Endodermal cell (in vitro differentiated cells): ENCODE results near the gene ACTG2. TPM values are rescaled to one million over a fixed set of nuclear protein-coding genes. Genes with fewer than 3 reads are reported as not detected.

Experiments
- DNase-seq: peaks from one replicate; pipeline ENCODE4 v3.0.0-alpha.2; 2017
- H3K27ac ChIP-seq: 2 replicates; pipeline ENCODE4 v1.5.1; 2013; ENCODE audit warnings: mild to moderate bottlenecking, low read depth, low read length, moderate library complexity
- H3K27me3 ChIP-seq: 2 replicates; pipeline ENCODE4 v1.6.1; 2013; ENCODE audit warnings: mild to moderate bottlenecking, low read length, moderate library complexity; ENCODE audit not compliant: insufficient read depth, control insufficient read depth, poor library complexity, severe bottlenecking
- H3K36me3 ChIP-seq: 2 replicates; pipeline ENCODE4 v1.7.0; 2013; ENCODE audit warnings: mild to moderate bottlenecking, low read length, moderate library complexity; ENCODE audit not compliant: control insufficient read depth, insufficient read depth
- H3K4me1 ChIP-seq: one replicate; pipeline ENCODE4 v1.7.0; 2013; ENCODE audit warnings: low read length; ENCODE audit not compliant: control insufficient read depth, insufficient read depth
- H3K4me3 ChIP-seq: 2 replicates; pipeline ENCODE4 v1.5.1; 2013; ENCODE audit warnings: mild to moderate bottlenecking, low read length, moderate library complexity
- H3K9ac ChIP-seq: 2 replicates; pipeline ENCODE4 v1.6.1; 2013; ENCODE audit warnings: mild to moderate bottlenecking, low read length, moderate library complexity; ENCODE audit not compliant: poor library complexity, severe bottlenecking; ENCODE audit errors: extremely low read depth
- H3K9me3 ChIP-seq: 2 replicates; pipeline ENCODE4 v1.6.1; 2013; ENCODE audit warnings: mild to moderate bottlenecking, low read length, moderate library complexity; ENCODE audit not compliant: control insufficient read depth
- H3K27ac Mint-ChIP-seq: 2 replicates; pipeline ENCODE4 v1.8.0; 2020; ENCODE audit warnings: mixed read lengths
- H3K27me3 Mint-ChIP-seq: 2 replicates; pipeline ENCODE4 v1.8.0; 2021; ENCODE audit warnings: mild to moderate bottlenecking, mixed read lengths; ENCODE audit not compliant: insufficient read depth
- H3K36me3 Mint-ChIP-seq: 2 replicates; pipeline ENCODE4 v1.8.0; 2020; ENCODE audit warnings: low read depth, mixed read lengths
- H3K4me1 Mint-ChIP-seq: 2 replicates; pipeline ENCODE4 v1.8.0; 2020; ENCODE audit warnings: mixed read lengths
- H3K4me3 Mint-ChIP-seq: 2 replicates; pipeline ENCODE4 v1.8.0; 2020; ENCODE audit warnings: mild to moderate bottlenecking, moderate library complexity, mixed read lengths
- H3K9me3 Mint-ChIP-seq: 2 replicates; pipeline ENCODE4 v1.8.0; 2020; ENCODE audit warnings: mild to moderate bottlenecking, mixed read lengths
- CTCF ChIP-seq: fragments of 200-600 bp; sonication (generic); conservative IDR thresholded peaks from 2 replicates; pipeline ENCODE4 v1.5.0; 2021; ENCODE audit warnings: antibody characterized with exemption, mild to moderate bottlenecking
- WGBS, 2 experiments: methylation state at CpG; one replicate each; pipeline versions ENCODE4 v1.1.5 to v1.1.7; 2013; ENCODE audit warnings: missing lambda C conversion rate in 2 of 2, mixed read lengths in 1 of 2; ENCODE audit not compliant: insufficient coverage in 1 of 2, insufficient read length in 1 of 2; 5-methylcytosine and 5-hydroxymethylcytosine counted together
- total RNA-seq, 2 donors: library from RNA; stranded (reverse); fragmentation: NEBNext Ultra II Directional in 1 of 2; extraction: Animal tissue kit (Norgen Biotek cat#: 25700) in 1 of 2; gene quantifications; 2 replicates in 1 of 2; 3 replicates in 1 of 2; pipeline ENCODE4 v1.2.1, GENCODE V29; 2021

Gene ACTG2
- total RNA-seq, 2 donors from 2014 or later = 1.5 to 1.6 TPM

DNA sequence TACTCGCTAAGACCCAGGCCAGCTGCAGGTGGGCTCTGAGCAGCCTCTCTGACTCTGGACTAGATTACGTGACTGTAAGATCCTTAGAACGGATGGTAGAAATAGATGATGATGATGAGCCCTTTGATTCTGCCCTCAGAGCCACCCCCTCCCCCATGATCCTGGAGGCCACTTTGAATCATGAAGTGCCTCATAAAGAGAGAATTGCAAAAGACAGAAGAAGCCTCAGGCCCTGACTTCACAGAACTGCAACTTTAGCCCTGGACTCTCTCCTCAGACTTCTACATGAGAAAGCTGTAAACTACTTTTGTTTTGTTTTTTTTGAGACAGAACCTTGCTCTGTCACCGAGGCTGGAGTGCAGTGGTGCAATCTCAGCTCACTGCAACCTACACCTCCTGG, 76.5 kb downstream of the ACTG2 start:
- no peak for DNase-seq
- WGBS, 2 experiments = 71 to 90% methylated on average over 1 to 4 of the region's 4 CpGs
- Histone ChIP-seq H3K36me3 (no peaks in the 10 kb centered on the region), H3K27ac (no peak overlapping the region), H3K4me1 (no peaks in the 10 kb centered on the region), H3K9me3 (no peaks in the 10 kb centered on the region), H3K27me3 (no peaks in the 10 kb centered on the region), H3K9ac (no peak overlapping the region), H3K4me3 (no peak overlapping the region)
- no peak overlapping the region for H3K4me3 Mint-ChIP-seq
- no peaks in the 10 kb centered on the region for H3K9me3 Mint-ChIP-seq
- H3K4me1 Mint-ChIP-seq = peaks cover 13% of the 10 kb centered on the region
- no peak for TF ChIP-seq CTCF
- H3K27me3 Mint-ChIP-seq = peaks cover 7% of the 10 kb centered on the region
- H3K27ac Mint-ChIP-seq = no peak overlapping the region
- H3K36me3 Mint-ChIP-seq = no peaks in the 10 kb centered on the region

Other genes starting within 250 kb of the ACTG2 start
- gene TPRKB, start 155.7 kb upstream of the ACTG2 start, total RNA-seq = 10 to 100 TPM; 37.9 to 42.7 TPM
- 10 to 100 TPM; 18.8 to 23.0 TPM for gene DUSP11, start 112.9 kb upstream of the ACTG2 start, total RNA-seq
- not detected for gene C2orf78, start 108.8 kb upstream of the ACTG2 start, total RNA-seq
- 10 to 100 TPM; 41.6 to 42.4 TPM for gene STAMBP, start 64.0 kb upstream of the ACTG2 start, total RNA-seq
- gene DGUOK, start 33.9 kb downstream of the ACTG2 start, total RNA-seq = 10 to 100 TPM; 61.1 to 85.2 TPM
- 10 to 100 TPM; 23.5 to 26.3 TPM for gene TET3, start 91.9 kb downstream of the ACTG2 start, total RNA-seq